ENCODE results near the gene PRR32. TPM values are rescaled to one million over a fixed set of nuclear protein-coding genes. Genes with fewer than 3 reads are reported as not detected.
"Not testable (repeated sequence)": the region's sequence is repeated elsewhere in the genome, so short reads cannot be mapped to it uniquely, and the experiment has no call there.

Gene PRR32, protein sequence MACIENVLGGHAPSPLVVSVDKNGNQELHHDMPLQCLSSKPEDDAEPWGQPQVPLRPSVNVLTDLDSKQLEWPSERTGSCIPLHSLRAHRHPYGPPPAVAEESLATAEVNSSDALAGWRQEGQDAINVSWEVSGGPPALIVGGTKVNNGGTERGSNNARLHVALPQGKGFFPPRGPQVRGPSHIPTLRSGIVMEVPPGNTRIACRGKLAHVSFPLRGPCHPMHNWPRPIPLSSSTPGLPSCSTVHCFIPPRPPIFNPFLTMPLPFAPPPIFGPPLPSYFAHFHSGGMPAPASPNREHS
- total RNA-seq = not detected
- not detected for total RNA-seq (2013)
- total RNA-seq = 0 reads per million in 29 experiments

DNA sequence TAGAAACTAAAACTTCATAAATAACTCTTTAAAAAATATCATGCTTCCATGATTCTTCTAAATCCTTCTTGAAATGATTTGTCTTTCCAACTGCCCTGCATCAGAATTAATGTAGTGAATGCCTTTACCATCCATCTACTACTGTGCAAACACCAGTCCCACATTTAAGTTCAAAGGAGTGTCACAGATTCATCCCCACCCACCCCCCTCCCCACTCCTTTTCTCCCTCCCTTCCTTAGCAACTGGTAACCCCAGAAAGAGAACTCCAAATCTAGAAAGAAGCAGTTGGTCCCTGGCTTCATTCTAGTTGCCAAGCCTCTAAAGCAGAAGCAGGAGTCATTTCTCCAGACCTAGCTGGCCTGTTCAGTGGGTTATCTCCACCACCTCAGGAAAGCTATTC, at the start of gene PRR32:
TSS of gene PRR32 (plus strand) at position 301 of the 400 bp plus-strand sequence. CDS start 115 bp downstream, outside the sequence.
- Mint-ChIP-seq H3K27me3 (peaks cover 0 to 5% of the 10 kb centered on the region in 2 donors), H3K4me1 (no peaks in the 10 kb centered on the region), H3K4me3 (no peak within 1 kb of the TSS), H3K36me3 (no peaks in the 10 kb centered on the region), H3K27ac (no peak within 1 kb of the TSS), H3K9me3 (no peaks in the 10 kb centered on the region)
- POLR2A ChIA-PET = no interaction called here
- no peak for ATAC-seq (replicated peaks in 1 of 4)
- H3K36me3 ChIP-seq (ENCODE audit: control insufficient read depth in 2 of 2, extremely low read depth in 1 of 2, insufficient read depth in 1 of 2, low read length in 1 of 2) = no peaks in the 10 kb centered on the region
- no peak within 1 kb of the TSS for H3K4me3 ChIP-seq (ENCODE audit: control insufficient read depth in 1 of 2, extremely low read depth in 1 of 2, low read length in 1 of 2)
- CTCF ChIA-PET = no interaction called here
- H3K27me3 ChIP-seq (replicated peaks in 1 of 2; ENCODE audit: control insufficient read depth in 2 of 2, extremely low read depth in 1 of 2, insufficient read depth in 2 of 2, low read length in 1 of 2) = no peaks in the 10 kb centered on the region
- no peak for DNase-seq
- no peaks in the 10 kb centered on the region for H3K9me3 ChIP-seq
- H3K4me1 ChIP-seq (ENCODE audit: control insufficient read depth in 1 of 2, extremely low read depth in 1 of 2, insufficient read depth in 2 of 2, low read length in 2 of 2) = no peaks in the 10 kb centered on the region
- H3K27ac ChIP-seq (ENCODE audit: low read length) = no peak within 1 kb of the TSS

DNA sequence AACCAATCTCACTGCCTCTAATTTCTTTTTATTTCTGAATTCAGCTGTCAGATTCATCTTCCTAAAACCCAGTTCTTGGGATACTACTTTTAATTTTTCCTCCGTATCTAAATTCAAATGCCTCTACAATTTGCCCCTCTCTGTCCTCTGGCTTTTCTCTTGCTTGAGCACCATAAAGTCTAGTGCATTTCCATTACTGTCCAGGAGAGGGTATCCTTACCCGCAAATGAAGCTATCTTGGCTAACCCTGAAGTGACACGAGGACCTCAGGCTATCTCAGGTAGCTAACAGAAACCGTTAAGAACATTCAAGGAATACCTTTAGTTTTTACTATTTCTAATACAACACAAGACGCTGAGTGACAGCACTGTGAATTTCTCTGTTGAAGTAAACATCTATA, 49.4 kb upstream of the PRR32 start:
- POLR2A ChIA-PET = no interaction called here
- peak in 1 of 35 experiments; percentile 0 for DNase-seq
- Mint-ChIP-seq H3K9me3 (peaks cover 0 to 6% (median 0%) of the 10 kb centered on the region in 3 donors), H3K27me3 (peaks cover 0 to 11% of the 10 kb centered on the region in 2 donors), H3K4me3 (no peak overlapping the region), H3K4me1 (no peaks in the 10 kb centered on the region), H3K36me3 (no peaks in the 10 kb centered on the region), H3K27ac (no peak overlapping the region)
- Histone ChIP-seq H3K27ac (ENCODE audit: low read length) (no peak overlapping the region), H3K36me3 (ENCODE audit: control insufficient read depth in 2 of 2, extremely low read depth in 1 of 2, insufficient read depth in 1 of 2, low read length in 1 of 2) (no peaks in the 10 kb centered on the region), H3K4me1 (ENCODE audit: control insufficient read depth in 1 of 2, extremely low read depth in 1 of 2, insufficient read depth in 2 of 2, low read length in 2 of 2) (no peaks in the 10 kb centered on the region), H3K9me3 (no peaks in the 10 kb centered on the region), H3K27me3 (replicated peaks in 1 of 2; ENCODE audit: control insufficient read depth in 2 of 2, extremely low read depth in 1 of 2, insufficient read depth in 2 of 2, low read length in 1 of 2) (no peaks in the 10 kb centered on the region), H3K4me3 (ENCODE audit: control insufficient read depth in 1 of 2, extremely low read depth in 1 of 2, low read length in 1 of 2) (no peak overlapping the region)
- no peak for ATAC-seq (replicated peaks in 1 of 4)
- WGBS (ENCODE audit: insufficient coverage) = no CpG with 5 or more reads among the region's 5 CpGs
- CTCF ChIA-PET = no interaction called here

DNA sequence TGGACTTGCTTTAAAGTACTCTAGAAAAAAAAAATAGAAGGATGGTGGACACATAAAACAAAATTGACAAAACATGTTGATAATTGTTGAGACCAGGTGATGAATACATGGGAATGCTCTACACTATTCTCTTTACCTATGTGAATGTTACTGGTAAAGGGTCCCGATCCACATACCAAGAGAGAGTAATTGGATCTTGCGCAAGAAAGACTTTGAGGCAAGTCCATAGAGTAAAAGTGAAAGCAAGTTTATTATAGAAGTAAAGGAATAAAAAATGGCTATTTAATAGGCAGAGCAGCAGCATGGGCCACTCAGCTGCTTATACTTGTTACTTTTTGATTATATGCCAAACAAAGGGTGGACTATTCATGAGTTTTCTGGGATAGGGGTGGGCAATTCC, 34.0 kb upstream of the PRR32 start:
- Histone ChIP-seq H3K4me1 (ENCODE audit: control insufficient read depth in 1 of 2, extremely low read depth in 1 of 2, insufficient read depth in 2 of 2, low read length in 2 of 2) (no peaks in the 10 kb centered on the region), H3K27me3 (replicated peaks in 1 of 2; ENCODE audit: control insufficient read depth in 2 of 2, extremely low read depth in 1 of 2, insufficient read depth in 2 of 2, low read length in 1 of 2) (no peaks in the 10 kb centered on the region), H3K4me3 (ENCODE audit: control insufficient read depth in 1 of 2, extremely low read depth in 1 of 2, low read length in 1 of 2) (no peak overlapping the region), H3K9me3 (no peaks in the 10 kb centered on the region), H3K27ac (ENCODE audit: low read length) (no peak overlapping the region), H3K36me3 (ENCODE audit: control insufficient read depth in 2 of 2, extremely low read depth in 1 of 2, insufficient read depth in 1 of 2, low read length in 1 of 2) (no peaks in the 10 kb centered on the region)
- no peaks in the 10 kb centered on the region for H3K9me3 Mint-ChIP-seq
- no peaks in the 10 kb centered on the region for H3K27me3 Mint-ChIP-seq
- no peak for ATAC-seq (replicated peaks in 1 of 4)
- no peaks in the 10 kb centered on the region for H3K4me1 Mint-ChIP-seq
- POLR2A ChIA-PET = no interaction called here
- H3K27ac Mint-ChIP-seq = no peak overlapping the region
- DNase-seq = no peak
- no peaks in the 10 kb centered on the region for H3K36me3 Mint-ChIP-seq
- no peak overlapping the region for H3K4me3 Mint-ChIP-seq
- CTCF ChIA-PET = no interaction called here
- WGBS (ENCODE audit: insufficient coverage) = no CpG with 5 or more reads among the region's 2 CpGs

DNA sequence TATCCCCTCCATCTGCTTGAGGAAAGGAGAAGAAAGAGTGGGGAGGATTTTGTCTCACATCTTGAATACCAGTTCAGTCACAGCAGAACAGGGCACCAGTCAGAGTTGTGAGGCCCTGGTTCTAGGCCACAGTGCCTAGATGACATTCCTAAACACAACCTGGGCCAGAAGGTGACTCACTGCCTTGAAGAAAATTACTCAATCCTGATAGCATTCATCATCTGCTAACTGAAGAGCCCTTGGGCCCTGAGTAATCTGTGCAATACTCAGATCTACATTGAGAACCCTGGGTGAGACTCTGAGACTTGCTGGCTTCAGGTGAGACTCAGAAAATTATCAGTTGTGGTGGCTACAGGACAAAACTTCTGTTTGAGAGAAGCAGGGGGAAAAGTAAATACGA, 20.5 kb upstream of the PRR32 start:
- no peak overlapping the region for H3K4me3 Mint-ChIP-seq
- CTCF ChIA-PET = no interaction called here
- no peaks in the 10 kb centered on the region for H3K36me3 Mint-ChIP-seq
- ATAC-seq (replicated peaks in 1 of 4) = no peak
- H3K27me3 Mint-ChIP-seq = peaks cover 0 to 3% of the 10 kb centered on the region in 2 donors
- no peak for DNase-seq
- H3K9me3 Mint-ChIP-seq = no peaks in the 10 kb centered on the region
- no peaks in the 10 kb centered on the region for H3K36me3 ChIP-seq (ENCODE audit: control insufficient read depth in 2 of 2, extremely low read depth in 1 of 2, insufficient read depth in 1 of 2, low read length in 1 of 2)
- no peak overlapping the region for H3K4me3 ChIP-seq (ENCODE audit: control insufficient read depth in 1 of 2, extremely low read depth in 1 of 2, low read length in 1 of 2)
- H3K27me3 ChIP-seq (replicated peaks in 1 of 2; ENCODE audit: control insufficient read depth in 2 of 2, extremely low read depth in 1 of 2, insufficient read depth in 2 of 2, low read length in 1 of 2) = no peaks in the 10 kb centered on the region
- no peak overlapping the region for H3K27ac ChIP-seq (ENCODE audit: low read length)
- no peaks in the 10 kb centered on the region for H3K9me3 ChIP-seq
- H3K4me1 ChIP-seq (ENCODE audit: control insufficient read depth in 1 of 2, extremely low read depth in 1 of 2, insufficient read depth in 2 of 2, low read length in 2 of 2) = no peaks in the 10 kb centered on the region
- 60% methylated on average over 1 of the region's 1 CpG for WGBS (ENCODE audit: insufficient coverage)
- no peaks in the 10 kb centered on the region for H3K4me1 Mint-ChIP-seq
- POLR2A ChIA-PET = no interaction called here
- H3K27ac Mint-ChIP-seq = no peak overlapping the region

DNA sequence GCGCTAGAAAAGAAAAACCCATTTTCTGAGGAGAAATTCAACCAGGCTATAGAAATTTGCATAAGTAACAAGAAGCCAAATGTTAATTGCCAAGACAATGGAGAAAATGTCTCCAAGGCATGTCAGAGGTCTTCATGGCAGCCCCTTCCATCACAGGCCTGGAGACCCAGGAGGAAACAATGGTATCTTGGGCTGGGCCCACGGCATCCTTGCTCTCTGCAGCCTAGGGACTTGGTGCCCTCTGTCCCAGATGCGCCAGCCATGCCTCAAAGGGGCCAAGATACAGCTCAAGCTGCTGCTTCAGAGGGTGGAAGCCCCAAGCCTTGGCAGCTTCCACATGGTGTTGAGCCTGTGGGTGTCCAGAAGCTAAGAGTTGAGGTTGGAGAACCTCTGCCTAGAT, 12.7 kb upstream of the PRR32 start:
- ATAC-seq (replicated peaks in 1 of 4); H3K4me1 ChIP-seq (ENCODE audit: control insufficient read depth in 1 of 2, extremely low read depth in 1 of 2, insufficient read depth in 2 of 2, low read length in 2 of 2); H3K4me1 Mint-ChIP-seq; DNase-seq; H3K27ac ChIP-seq (ENCODE audit: low read length); H3K9me3 ChIP-seq; H3K27ac Mint-ChIP-seq; CTCF ChIA-PET; H3K9me3 Mint-ChIP-seq; H3K36me3 ChIP-seq (ENCODE audit: control insufficient read depth in 2 of 2, extremely low read depth in 1 of 2, insufficient read depth in 1 of 2, low read length in 1 of 2); POLR2A ChIA-PET; H3K4me3 ChIP-seq (ENCODE audit: control insufficient read depth in 1 of 2, extremely low read depth in 1 of 2, low read length in 1 of 2); H3K4me3 Mint-ChIP-seq; H3K27me3 Mint-ChIP-seq; H3K36me3 Mint-ChIP-seq; H3K27me3 ChIP-seq (replicated peaks in 1 of 2; ENCODE audit: control insufficient read depth in 2 of 2, extremely low read depth in 1 of 2, insufficient read depth in 2 of 2, low read length in 1 of 2): not testable (repeated sequence)
- 25% methylated on average over 1 of the region's 3 CpGs for WGBS (ENCODE audit: insufficient coverage)

DNA sequence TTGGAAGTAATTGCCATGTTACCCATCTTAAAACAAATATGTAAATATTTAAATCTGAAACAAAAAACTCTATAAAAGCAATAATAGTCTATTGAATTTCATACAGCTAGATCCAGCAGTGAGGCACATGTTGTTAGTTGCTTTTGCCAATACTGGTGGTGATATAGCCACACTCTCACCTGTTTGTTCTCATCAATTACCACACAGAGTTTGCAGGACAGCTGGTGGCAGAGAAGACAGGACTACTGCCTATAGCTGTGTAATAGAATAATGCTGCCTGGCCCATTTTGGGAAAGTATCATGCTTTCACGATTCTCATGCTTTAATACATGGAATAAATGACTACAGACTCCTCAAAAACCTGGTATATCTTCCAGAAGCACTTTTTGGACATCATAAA, 3.7 kb upstream of the PRR32 start:
- Mint-ChIP-seq H3K27me3 (no peaks in the 10 kb centered on the region), H3K27ac (no peak overlapping the region), H3K9me3 (no peaks in the 10 kb centered on the region), H3K4me1 (no peaks in the 10 kb centered on the region), H3K4me3 (no peak overlapping the region), H3K36me3 (no peaks in the 10 kb centered on the region)
- no peak overlapping the region for H3K4me3 ChIP-seq (ENCODE audit: control insufficient read depth in 1 of 2, extremely low read depth in 1 of 2, low read length in 1 of 2)
- no peak for ATAC-seq (replicated peaks in 1 of 4)
- ChIA-PET CTCF (no interaction called here), POLR2A (no interaction called here)
- no peaks in the 10 kb centered on the region for H3K4me1 ChIP-seq (ENCODE audit: control insufficient read depth in 1 of 2, extremely low read depth in 1 of 2, insufficient read depth in 2 of 2, low read length in 2 of 2)
- DNase-seq = no peak
- no peaks in the 10 kb centered on the region for H3K27me3 ChIP-seq (replicated peaks in 1 of 2; ENCODE audit: control insufficient read depth in 2 of 2, extremely low read depth in 1 of 2, insufficient read depth in 2 of 2, low read length in 1 of 2)
- no CpG with 5 or more reads among the region's 1 CpG for WGBS (ENCODE audit: insufficient coverage)
- no peaks in the 10 kb centered on the region for H3K9me3 ChIP-seq
- H3K27ac ChIP-seq (ENCODE audit: low read length) = no peak overlapping the region
- H3K36me3 ChIP-seq (ENCODE audit: control insufficient read depth in 2 of 2, extremely low read depth in 1 of 2, insufficient read depth in 1 of 2, low read length in 1 of 2) = no peaks in the 10 kb centered on the region
